ENCODE measurements around the gene KIRREL3. TPM values are rescaled to one million over a fixed set of nuclear protein-coding genes. Genes with fewer than 3 reads are reported as not detected.

Gene KIRREL3
- total and polyA plus RNA-seq, 9 of the 15 experiments (the other 6 are each of a cell fraction or from before 2014, with no cell fraction given) = 0.04 to 0.10 TPM; not detected in 7

GRCh38 chr11:126874831-126875230 lies 125.7 kb downstream of the KIRREL3 start:
- Histone ChIP-seq H3K9ac (ENCODE audit: insufficient read depth in 1 of 2, low read depth in 2 of 2, low read length in 2 of 2) (no peak overlapping the region), H3K9me3 (replicated peaks; ENCODE audit: control insufficient read depth, insufficient read depth, low read depth, low read length) (no peaks in the 10 kb centered on the region), H3K4me3 (no peak overlapping the region), H3K4me1 (replicated peaks in 1 of 2; ENCODE audit: control insufficient read depth in 2 of 2, insufficient read depth in 2 of 2, low read length in 2 of 2) (no peaks in the 10 kb centered on the region), H3K36me3 (ENCODE audit: control insufficient read depth, insufficient read depth, low read length) (no peaks in the 10 kb centered on the region), H3K27me3 (ENCODE audit: control insufficient read depth in 2 of 2, insufficient read depth in 2 of 2, low read length in 2 of 2) (no peaks in the 10 kb centered on the region), H3K79me2 (ENCODE audit: control insufficient read depth, insufficient read depth, low read length) (no peaks in the 10 kb centered on the region), H3K9me1 (ENCODE audit: control insufficient read depth, insufficient read depth, low read length) (no peaks in the 10 kb centered on the region), H3K4me2 (ENCODE audit: insufficient read depth, low read length) (no peak overlapping the region), H2AFZ (ENCODE audit: low read depth, low read length) (no peak overlapping the region), H3K27ac (ENCODE audit: extremely low read depth, low read depth, low read length) (no peak overlapping the region), H4K20me1 (replicated peaks; ENCODE audit: control insufficient read depth, insufficient read depth, low read length) (no peaks in the 10 kb centered on the region; the same call in 1 of the 2 replicates)
- POLR2A ChIA-PET = no interaction called here
- peak; percentile 13 to 29 (median 18) for DNase-seq (ENCODE audit: extremely low read depth in 1 of 4, low spot score in 3 of 4)
- CTCF ChIA-PET (ENCODE audit: low intra/inter-chr PET ratio) = no interaction called here
- in situ Hi-C loops (cut with MboI) = no loop called here
- peak; percentile 76 for ATAC-seq
- FAIRE-seq = no peak
- no TSS peak for BruUV-seq (replicated peaks)
- WGBS (ENCODE audit: insufficient coverage, low coverage, missing lambda C conversion rate) = 0% methylated on average over 5 of the region's 5 CpGs
- intact Hi-C loops (cut with micrococcal nuclease) = loop anchor here (2.0 to 5.0 kb wide), 2 partner anchors 116 to 1062 kb away; no protein-coding TSS in a partner anchor
- TF ChIP-seq E2F6 (IDR thresholded peaks at IDR 0.05; ENCODE audit: borderline replicate concordance in 1 of 2, extremely low read depth in 1 of 2, insufficient read depth in 1 of 2, insufficient read length in 1 of 2, low read depth in 1 of 2, low read length in 1 of 2, poor library complexity in 1 of 2, severe bottlenecking in 1 of 2) = no peak
- TF ChIP-seq CTCF (IDR thresholded peaks at IDR 0.05 in 2 of 3, conservative IDR thresholded peaks at IDR 0.05 in 1 of 3; ENCODE audit: insufficient read depth in 2 of 3, low read depth in 1 of 3, low read length in 3 of 3) = peak in 2 of 3 experiments; percentile 39 to 43; a peak in 2 of 6 replicates
- TF ChIP-seq HDAC2 (IDR thresholded peaks at IDR 0.05) = no peak
- no peak for TF ChIP-seq ZBTB9 (CRISPR knock-in tag; IDR thresholded peaks at IDR 0.05)
- no peak for TF ChIP-seq VEZF1 (CRISPR knock-in tag; IDR thresholded peaks at IDR 0.05)
- TF ChIP-seq MEIS2 (IDR thresholded peaks at IDR 0.05; ENCODE audit: partially characterized antibody) = peak; percentile 5
- no peak for TF ChIP-seq SP1 (CRISPR knock-in tag; IDR thresholded peaks at IDR 0.05)
- TF ChIP-seq RAD21 (CRISPR knock-in tag; conservative IDR thresholded peaks at IDR 0.05 in 1 of 2, IDR thresholded peaks at IDR 0.05 in 1 of 2) = peak in 1 of 2 experiments; percentile 30; a peak in 1 of 4 replicates

All from K562 (cell line).